ENCODE results near the gene NNAT.
"Not testable (repeated sequence)": the region's sequence is repeated elsewhere in the genome, so short reads cannot be mapped to it uniquely, and the experiment has no call there.

The NNAT gene, protein sequence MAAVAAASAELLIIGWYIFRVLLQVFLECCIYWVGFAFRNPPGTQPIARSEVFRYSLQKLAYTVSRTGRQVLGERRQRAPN

GRCh38 chr20:37521061-37521771 is at the start of gene NNAT:
NNAT (plus strand) TSS chr20:37521250; CDS start chr20:37521332, 82 bp downstream.
- DNase-seq (ENCODE audit: low spot score): no peak

DNA sequence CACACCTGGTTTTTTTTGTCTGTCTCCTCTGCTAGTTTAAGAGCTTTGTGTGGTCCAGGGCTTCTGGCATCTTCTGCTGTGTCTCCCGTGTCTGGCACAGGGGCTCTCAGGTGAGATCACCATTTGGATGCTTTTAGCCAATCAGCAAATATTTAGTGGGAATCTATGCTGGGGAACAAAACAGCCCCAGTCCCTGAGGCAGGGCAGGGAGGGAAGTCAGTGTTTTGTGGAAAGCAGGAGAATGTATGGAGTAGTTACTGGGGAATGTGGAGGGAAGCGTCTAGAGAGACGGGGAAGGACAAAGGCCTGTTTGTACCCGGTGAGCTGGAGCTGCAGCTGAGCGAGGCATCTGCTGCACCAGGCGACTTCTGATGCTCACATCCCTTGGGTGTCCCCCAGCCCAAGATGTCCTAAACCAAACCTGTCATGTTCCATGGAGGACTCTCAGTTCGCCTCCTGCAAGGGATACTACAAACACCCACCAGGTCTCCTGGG is 49.3 kb upstream of the NNAT start:
- DNase-seq (ENCODE audit: low spot score): no peak

DNA sequence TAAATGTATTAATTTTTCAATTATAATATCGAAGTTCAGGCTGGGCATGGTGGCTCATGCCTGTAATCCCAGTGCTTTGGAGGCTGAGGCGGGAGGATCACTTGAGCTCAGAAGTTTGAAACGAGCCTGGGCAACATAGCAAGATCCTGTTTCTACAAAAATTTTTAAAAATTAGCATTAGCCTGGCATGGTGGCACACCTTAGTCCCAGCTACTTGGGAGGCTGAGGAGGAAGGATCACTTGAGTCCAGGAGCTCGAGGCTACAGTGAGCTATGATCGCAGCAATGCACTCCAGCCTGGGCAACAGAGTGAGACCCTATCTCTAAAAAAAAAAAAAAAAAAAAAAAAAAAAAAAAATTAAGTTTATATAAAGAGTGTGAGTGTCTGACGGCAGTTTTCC is 48.6 kb upstream of the NNAT start:
- not testable (repeated sequence) for DNase-seq (ENCODE audit: low spot score)

GRCh38 chr20:37473249-37474000 is 47.6 kb upstream of the NNAT start:
- DNase-seq (ENCODE audit: low spot score): no peak

GRCh38 chr20:37474386-37474785 is 46.7 kb upstream of the NNAT start:
- DNase-seq (ENCODE audit: low spot score): no peak

- no peak for DNase-seq (ENCODE audit: low spot score)
Measured at GRCh38 chr20:37475252-37475651, 45.8 kb upstream of the NNAT start.

GRCh38 chr20:37477041-37477440 is 44.0 kb upstream of the NNAT start:
- no peak for DNase-seq (ENCODE audit: low spot score)

DNA sequence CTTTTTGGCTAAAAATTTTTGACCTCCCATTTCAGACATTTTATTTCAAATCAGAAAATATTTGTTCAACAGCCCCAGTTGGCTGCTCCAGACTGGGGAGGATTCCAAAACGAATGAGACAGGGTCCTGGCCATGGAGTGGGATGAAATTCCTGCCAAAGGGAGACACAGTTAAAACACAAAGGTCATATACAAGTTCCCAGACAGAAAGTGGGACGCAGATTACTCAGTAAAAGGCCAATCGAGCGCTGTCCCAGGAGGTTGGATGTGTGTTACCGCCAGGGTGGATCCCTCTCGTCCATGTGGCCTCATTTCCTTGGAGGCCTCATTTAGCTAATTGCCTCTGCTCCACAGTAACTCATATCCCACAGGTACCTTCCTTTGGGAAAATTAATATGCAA is 41.8 kb upstream of the NNAT start:
- no peak for DNase-seq (ENCODE audit: low spot score)

DNA sequence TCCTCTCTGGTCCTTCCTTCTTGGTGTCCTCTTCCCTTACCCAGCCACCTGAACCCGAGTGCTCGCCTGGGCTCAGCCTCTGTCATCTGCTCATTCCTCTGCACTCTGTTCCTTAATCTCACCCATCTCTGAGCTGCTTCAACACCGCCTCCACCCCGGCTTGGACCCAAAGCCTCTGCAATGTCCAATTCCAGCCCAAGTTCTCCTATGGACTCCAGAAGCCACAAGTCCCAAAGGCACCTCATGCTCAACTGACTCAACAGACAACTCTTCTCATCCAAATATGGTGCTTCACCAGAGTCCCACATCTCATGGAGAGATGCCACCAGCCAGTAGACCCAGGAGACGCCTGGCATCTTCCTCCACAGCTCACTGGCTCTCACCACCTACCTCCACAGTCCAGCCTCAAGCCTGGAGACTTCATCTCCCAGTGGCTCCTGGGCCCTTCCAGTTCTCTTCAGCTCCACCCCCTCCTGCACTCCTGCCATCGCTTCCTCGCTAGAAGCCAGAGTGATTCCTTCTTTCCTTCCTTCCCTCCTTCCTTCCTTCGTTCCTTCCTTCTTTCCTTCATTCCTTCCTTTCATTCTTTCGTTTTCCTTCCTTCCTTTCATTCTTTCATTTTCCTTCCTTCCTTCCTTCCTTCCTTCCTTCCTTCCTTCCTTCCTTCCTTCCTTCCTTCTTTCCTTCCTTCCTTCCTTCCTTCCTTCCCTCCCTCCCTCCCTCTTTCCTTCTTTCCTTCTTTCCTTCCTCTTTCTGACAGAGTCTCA is 40.9 kb upstream of the NNAT start:
- no peak for DNase-seq (ENCODE audit: low spot score)

GRCh38 chr20:37480919-37481318 is 40.1 kb upstream of the NNAT start:
- DNase-seq (ENCODE audit: low spot score): no peak

- DNase-seq (ENCODE audit: low spot score): no peak
Measured at GRCh38 chr20:37481610-37482009, 39.4 kb upstream of the NNAT start.

- no peak for DNase-seq (ENCODE audit: low spot score)
Measured at GRCh38 chr20:37484331-37484730, 36.7 kb upstream of the NNAT start.

DNA sequence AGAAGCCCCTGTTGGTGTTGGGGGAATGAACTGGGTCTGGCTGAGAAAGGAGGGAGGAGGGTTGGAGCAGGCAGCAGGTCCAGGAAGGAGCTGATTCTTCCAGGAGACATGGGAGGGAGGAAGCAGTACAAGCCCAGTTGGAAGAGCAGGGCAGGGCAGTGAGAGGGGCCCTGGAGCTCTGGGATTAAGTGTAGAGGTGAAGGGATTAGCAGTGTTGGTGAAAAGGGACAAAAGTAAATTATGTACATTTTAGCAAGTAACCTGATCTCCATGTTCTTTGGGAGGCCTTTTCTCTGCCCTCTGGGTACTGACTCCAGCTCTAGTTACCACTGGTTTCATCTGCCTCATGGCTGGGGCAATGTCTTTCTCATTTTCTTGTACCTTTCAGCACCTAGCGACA is 34.8 kb upstream of the NNAT start:
- not testable (repeated sequence) for DNase-seq (ENCODE audit: low spot score)

DNA sequence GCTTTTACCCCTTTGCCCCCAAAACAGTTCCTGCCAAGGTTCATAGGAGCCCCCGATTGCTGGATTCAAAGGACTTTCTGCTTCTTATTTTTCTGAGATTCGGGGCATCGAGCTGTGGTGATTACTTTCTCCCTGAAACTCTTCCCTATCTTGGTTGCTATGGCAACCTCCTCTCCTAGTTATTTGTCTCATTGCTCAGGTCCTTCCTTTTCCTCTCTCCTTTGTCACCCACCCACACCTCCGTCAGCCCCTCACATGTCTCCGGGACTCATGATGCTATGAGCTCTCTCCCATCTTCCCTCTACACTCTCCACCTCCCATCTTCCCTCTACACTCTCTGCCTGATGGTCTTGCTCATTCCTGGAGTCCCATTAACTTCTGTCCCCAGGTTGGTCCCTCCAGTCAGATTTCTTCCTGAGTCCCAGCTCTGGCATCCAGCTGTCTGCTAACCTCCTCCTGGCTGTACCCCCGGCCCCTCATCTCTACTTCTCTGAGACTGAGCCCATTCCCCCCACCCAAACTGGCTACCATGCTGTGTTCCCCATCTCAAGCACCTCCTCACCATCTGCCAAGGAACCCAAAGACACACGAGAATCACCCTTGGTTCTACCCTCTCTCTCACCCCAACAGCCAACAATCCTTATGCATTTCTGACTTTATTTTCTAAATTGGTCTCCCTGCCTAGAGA is 30.2 kb upstream of the NNAT start:
- DNase-seq (ENCODE audit: low spot score): no peak

DNA sequence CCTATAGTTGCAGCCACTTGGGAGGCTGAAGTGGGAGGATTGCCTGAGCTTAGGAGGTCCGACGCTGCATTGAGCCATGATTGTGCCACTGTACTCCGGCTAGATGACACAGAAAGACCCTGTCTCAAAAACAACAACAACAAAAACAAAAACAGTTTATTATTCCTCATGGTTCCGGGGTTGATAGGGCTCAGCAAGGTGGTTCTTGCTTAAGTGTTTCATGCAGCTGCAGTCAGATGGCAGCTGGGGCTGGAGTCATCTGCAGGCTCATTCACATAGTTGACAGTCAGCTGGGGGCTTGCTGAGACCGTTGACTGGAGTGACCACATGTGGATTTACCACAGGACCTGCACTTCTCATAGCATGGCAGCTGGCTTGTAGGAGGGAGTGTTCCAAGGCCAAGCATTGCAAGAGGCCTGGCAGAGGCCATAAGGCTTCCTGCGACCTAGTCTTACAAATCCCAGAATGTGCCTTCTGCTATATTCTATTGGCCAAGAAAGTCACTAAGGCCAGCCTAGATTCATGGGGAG is 28.9 kb upstream of the NNAT start:
- no peak for DNase-seq (ENCODE audit: low spot score)

- DNase-seq (ENCODE audit: low spot score): no peak
Measured at GRCh38 chr20:37492945-37493344, 28.1 kb upstream of the NNAT start.

- DNase-seq (ENCODE audit: low spot score): no peak
Measured at GRCh38 chr20:37494301-37494700, 26.7 kb upstream of the NNAT start.

- DNase-seq (ENCODE audit: low spot score): no peak
Measured at GRCh38 chr20:37494796-37495195, 26.3 kb upstream of the NNAT start.

DNA sequence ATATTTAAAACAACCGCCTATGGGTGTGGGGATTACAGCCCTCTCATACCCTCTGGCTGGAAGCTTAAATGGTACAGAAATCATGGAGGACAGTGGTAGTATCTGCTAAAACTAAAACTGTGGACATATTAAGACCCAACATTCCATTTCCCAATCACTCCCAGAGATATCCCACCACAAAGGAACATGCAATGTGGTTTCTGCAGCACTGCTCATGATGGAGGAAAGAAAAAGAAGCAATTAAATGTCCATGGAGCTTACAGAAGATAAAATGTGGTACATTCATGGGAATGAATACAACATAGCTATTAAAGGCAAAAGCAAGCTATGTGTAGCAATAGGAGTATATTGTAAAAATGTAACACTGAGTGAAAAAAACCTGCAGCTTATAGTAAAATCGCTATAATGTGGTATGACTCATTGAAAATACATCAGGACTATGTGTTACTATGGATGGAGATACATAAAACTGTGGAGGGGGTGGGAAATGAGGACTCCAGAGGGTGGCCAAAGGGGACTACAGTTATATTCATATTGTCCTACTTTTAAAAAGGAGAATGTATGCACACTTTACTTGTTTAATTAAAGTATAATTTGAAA is 22.9 kb upstream of the NNAT start:
- DNase-seq (ENCODE audit: low spot score): no peak

DNA sequence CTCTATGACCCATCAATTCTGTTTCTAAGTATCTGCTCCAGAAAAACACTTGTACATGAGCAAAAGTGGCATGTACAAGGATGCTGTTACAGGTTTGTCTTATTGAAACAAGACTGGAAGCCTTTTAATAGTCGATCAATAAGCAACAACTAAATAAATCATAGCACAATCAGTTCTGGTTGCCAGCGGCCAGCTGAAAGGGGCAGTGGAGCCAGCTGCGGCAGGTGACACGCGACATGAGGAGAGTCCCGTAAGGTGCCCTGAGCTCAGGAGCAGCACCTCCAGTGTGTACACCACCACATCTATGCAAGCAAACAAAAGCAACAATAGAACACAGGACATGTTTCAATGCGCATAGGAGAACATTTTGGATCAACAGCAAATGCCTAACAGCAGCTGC is 20.7 kb upstream of the NNAT start:
- DNase-seq (ENCODE audit: low spot score): no peak

- DNase-seq (ENCODE audit: low spot score): no peak
Measured at GRCh38 chr20:37501940-37502339, 19.1 kb upstream of the NNAT start.
